GM18870 (cell line): ENCODE results near the gene COL6A1.

ENCODE experiments used
- ATAC-seq: cut with Tn5 transposase; IDR thresholded peaks from one replicate; pipeline ENCODE4 v1.9.1; 2021; ENCODE audit warnings: moderate library complexity; ENCODE audit not compliant: unreplicated experiment

COL6A1 gene

GRCh38 chr21:45980697-45981096 is 873 bp upstream of the COL6A1 start:
- no peak for ATAC-seq

DNA sequence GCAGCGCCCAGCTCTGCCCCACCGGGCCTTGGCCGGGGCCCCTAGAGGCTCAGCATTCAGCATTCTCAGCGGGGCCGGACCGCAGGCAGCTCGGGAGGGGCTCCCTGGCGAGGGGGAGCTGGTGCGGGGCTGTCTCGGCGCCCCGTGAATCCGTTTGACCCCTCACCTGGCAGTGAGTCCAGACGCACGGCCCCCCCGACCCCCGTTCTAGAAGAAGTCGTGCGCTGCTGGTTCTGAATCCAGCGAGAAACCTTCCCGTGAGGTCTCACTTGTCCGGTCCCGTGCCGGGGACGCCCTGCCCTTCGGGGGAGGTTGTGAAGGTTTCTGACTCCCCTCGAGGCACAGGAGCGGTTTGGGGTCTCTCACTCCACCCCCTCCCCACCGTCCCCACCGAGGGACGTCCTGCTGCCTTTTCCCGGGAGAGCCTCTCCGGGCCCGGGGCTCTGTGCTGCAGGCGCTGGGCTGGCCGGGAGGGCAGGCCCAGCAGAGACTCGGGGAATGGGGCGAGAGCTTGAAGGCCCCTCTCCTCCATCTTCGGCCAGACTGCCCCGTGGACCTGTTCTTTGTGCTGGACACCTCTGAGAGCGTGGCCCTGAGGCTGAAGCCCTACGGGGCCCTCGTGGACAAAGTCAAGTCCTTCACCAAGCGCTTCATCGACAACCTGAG is 655 bp downstream of the COL6A1 start:
- no peak for ATAC-seq

DNA sequence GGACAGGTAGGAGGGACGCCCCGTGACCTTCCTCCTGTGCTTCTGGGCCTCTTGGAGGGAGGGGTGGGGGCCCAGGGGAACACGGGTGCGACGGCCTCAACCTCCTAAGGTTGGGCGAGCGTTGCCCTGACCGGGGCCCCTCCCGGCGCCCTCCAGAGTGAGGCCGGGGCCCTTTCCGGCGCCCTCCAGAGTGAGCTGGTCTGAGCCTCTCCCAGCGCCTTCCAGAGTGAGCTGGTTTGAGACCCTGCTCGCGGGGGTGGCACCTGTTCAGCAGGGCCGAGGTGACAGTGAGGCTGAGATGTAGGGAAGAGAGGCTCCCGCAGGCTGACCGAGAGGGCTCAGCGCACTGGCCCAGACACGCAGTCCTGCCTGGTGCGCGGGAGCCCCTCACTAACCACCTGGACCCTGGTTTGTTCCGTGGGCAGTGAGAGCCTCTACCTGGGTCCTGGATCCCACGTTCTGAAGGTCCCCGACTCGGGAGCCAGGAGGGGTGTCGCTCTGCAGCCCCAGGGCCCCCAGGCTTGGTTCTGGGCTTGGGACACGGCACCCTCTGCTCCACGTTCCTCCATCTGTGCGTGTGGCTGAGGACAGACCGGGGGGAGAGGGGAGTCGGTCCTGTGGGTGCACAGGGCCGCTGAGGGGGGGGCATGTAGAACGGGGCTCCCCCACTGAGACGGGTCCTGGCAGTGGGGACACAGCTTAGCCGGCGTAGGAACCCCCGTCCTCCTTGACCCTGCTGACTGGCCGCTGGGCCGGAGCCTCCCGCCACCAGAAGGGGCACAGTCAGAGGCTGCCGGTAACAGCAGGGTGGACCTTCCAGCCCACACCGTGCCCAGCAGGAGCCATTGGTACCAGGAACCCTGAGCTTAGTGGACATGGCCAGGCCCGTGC is 1.4 kb downstream of the COL6A1 start:
- no peak for ATAC-seq

- ATAC-seq: no peak
Measured at GRCh38 chr21:45983649-45983965, 2.0 kb downstream of the COL6A1 start.

DNA sequence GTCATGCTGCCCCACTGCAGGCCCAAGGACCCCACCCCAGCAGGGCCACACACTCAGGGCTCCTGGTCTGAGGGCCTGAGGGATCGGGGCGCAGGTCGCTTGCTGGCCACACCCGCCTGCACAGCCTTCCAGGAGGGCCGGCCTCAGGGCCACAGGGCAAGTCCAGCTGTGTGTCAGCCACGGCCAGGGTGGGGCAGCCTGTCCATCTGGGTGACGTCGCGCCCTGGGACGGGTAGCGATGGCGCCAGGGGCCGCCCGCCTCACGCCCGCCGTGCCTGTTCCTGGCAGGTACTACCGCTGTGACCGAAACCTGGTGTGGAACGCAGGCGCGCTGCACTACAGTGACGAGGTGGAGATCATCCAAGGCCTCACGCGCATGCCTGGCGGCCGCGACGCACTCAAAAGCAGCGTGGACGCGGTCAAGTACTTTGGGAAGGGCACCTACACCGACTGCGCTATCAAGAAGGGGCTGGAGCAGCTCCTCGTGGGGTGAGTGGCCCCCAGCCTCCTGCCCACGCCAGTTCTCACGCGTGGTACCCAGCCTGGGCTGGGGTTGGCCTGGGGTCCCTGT is 2.5 kb downstream of the COL6A1 start:
- ATAC-seq: no peak

- no peak for ATAC-seq
Measured at GRCh38 chr21:45984584-45985095, 3.1 kb downstream of the COL6A1 start.

DNA sequence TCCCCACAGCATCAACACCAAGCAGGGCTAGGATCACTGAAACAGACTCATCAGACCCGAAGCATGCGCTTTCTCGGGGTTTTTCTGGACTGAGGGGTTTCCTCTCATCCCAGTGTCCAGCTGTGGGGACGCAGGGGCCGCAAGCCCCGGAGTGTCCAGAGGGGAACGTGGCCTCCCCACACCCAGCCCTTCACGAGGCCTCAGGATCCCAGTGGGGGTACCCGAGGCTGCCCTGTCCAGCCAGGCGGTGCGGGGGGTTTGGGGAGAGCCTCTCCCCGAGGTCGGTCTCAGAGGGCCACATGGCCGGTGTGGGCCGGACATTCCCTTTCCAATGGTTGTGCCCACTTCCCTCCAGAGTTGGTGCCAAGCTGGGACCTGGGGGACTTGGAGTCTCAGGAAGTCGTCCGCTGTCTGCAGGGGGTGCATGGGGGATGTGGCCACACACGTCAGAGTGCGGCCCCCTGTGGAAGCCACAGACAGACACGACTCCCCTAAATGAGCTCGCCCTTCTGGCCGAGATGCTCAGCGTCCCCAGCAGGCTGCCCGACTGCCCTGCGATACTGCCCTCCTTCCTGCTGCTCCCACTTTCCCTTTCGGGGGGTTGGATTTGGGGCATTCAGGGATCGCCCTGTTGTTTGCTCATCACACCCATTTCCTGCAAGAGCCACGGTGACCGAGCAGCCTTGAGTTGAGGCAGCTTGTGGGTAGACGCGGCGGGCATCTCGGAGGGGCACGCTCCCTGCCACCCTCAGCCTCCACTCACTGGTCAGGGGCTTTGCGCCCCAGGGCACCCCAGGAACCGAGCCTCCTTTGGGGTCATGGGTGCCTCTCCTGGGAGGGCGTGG is 4.1 kb downstream of the COL6A1 start:
- no peak for ATAC-seq

DNA sequence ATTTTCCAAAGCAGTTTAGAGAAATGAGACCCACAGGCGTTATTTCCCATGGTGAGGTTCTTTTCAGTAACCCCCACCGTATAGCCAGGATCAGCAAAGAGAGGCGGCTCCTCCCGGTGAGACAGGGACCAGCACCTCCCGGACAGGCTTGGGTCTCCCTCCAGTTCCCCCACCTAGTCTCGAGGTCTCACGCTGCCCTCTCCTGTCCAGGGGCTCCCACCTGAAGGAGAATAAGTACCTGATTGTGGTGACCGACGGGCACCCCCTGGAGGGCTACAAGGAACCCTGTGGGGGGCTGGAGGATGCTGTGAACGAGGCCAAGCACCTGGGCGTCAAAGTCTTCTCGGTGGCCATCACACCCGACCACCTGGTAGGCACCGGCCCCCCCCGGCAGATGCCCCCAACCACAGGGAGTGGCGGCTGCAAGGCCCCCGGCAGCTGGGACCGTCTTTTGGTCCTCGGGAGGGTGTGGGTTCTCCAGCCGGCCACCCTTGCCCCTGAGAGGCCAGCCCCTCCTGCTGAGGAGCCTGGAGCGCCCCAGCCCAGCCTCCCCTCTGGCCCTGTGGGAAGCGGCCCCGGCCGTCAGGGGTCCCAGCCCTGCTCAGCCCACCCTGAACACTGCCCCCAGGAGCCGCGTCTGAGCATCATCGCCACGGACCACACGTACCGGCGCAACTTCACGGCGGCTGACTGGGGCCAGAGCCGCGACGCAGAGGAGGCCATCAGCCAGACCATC is 4.9 kb downstream of the COL6A1 start:
- no peak for ATAC-seq

DNA sequence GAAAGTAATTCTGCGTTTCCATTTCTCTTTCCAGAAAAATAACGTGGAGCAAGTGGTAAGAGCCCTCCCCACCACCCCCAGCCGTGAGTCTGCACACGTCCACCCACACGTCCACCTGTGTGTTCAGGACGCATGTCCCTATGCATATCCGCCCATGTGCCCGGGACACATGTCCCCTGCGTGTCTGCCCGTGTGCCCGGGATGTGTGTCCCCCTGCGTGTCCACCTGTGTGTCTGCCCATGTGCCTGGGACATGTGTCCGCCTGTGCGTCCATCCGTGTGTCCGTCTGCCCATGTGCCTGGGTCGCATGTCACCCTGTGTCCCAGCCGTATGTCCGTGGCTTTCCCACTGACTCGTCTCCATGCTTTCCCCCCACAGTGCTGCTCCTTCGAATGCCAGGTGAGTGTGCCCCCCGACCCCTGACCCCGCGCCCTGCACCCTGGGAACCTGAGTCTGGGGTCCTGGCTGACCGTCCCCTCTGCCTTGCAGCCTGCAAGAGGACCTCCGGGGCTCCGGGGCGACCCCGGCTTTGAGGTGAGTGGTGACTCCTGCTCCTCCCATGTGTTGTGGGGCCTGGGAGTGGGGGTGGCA is 5.6 kb downstream of the COL6A1 start:
- no peak for ATAC-seq

- ATAC-seq: no peak
Measured at GRCh38 chr21:45988366-45989347, 7.1 kb downstream of the COL6A1 start.

- no peak for ATAC-seq
Measured at GRCh38 chr21:45989355-45990048, 7.9 kb downstream of the COL6A1 start.

- no peak for ATAC-seq
Measured at GRCh38 chr21:45990049-45990711, 8.6 kb downstream of the COL6A1 start.

GRCh38 chr21:45990741-45991605 is 9.4 kb downstream of the COL6A1 start:
- no peak for ATAC-seq

- no peak for ATAC-seq
Measured at GRCh38 chr21:45991606-45992300, 10.2 kb downstream of the COL6A1 start.

DNA sequence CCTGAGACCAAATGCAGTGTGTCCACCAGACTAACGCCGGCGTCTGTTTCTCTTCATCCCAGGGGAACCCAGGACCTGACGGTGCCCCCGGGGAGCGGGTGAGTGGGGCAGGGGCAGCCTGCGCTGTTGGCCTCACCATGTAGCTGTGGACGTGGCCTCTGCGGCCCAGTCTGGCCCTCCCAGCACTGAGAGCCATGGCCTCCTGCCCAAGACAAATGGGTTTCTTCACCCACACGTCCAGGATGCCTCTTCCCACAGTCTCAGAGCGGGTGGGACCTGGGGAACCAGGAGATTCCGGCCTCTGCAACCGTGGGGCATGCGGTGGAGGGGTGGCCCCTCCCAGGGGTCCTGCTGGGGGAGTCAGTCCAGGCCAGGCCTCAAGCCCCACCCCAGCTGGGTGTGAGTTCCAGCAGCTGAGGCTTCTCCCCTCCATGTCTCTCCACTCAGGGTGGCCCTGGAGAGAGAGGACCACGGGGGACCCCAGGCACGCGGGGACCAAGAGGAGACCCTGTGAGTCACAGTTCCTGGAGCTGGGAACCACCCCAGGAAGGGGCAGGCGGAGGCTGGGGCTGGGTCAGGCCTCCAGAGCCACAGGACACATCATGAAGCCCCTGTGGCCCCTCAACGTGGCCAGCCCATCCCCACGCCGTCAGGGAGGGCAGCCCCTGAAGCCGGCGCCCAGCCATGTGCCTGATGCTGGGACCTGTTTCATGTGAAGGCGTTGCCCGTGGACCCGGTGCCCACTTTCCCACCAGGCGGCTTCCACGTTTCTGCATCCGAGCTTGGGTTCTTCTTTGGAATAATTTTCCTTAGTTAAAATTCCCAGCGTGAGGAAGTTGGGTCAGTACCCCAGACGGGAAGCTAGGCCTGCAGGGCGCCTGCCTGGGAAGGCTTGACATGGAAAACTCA is 11.0 kb downstream of the COL6A1 start:
- no peak for ATAC-seq
